Activated naive CD4-positive, alpha-beta T cell treated with anti-CD3 and anti-CD28 coated beads, Interleukin-2, amount 50 U/mL, for 24 hours (primary cell): Measurements from ENCODE around the gene SUPT5H.
"Not testable (repeated sequence)": the region's sequence is repeated elsewhere in the genome, so short reads cannot be mapped to it uniquely, and the experiment has no call there.

ENCODE experiments used
- H3K27ac Mint-ChIP-seq: one replicate; pipeline ENCODE4 v1.8.0; 2021; ENCODE audit warnings: mild to moderate bottlenecking, mixed read lengths
- H3K27me3 Mint-ChIP-seq: one replicate; pipeline ENCODE4 v1.8.0; 2021; ENCODE audit warnings: mixed read lengths
- H3K36me3 Mint-ChIP-seq: one replicate; pipeline ENCODE4 v1.8.0; 2021; ENCODE audit warnings: mixed read lengths
- H3K4me1 Mint-ChIP-seq: one replicate; pipeline ENCODE4 v1.8.0; 2021; ENCODE audit warnings: mixed read lengths
- H3K4me3 Mint-ChIP-seq: one replicate; pipeline ENCODE4 v1.8.0; 2021; ENCODE audit warnings: mild to moderate bottlenecking, mixed read lengths
- H3K9me3 Mint-ChIP-seq: one replicate; pipeline ENCODE4 v1.8.0; 2021; ENCODE audit warnings: mixed read lengths

The SUPT5H gene

GRCh38 chr19:39465956-39466747 is 20.8 kb downstream of the SUPT5H start:
- Mint-ChIP-seq H3K4me1 (peaks cover 7% of the 10 kb centered on the region), H3K27me3 (no peaks in the 10 kb centered on the region), H3K27ac (peak overlapping the region; percentile 81), H3K4me3 (no peak overlapping the region), H3K36me3 (peaks cover 16% of the 10 kb centered on the region), H3K9me3 (no peaks in the 10 kb centered on the region)

GRCh38 chr19:39467941-39468340 is 22.6 kb downstream of the SUPT5H start:
- Mint-ChIP-seq H3K27me3 (no peaks in the 10 kb centered on the region), H3K4me1 (peaks cover 11% of the 10 kb centered on the region), H3K9me3 (no peaks in the 10 kb centered on the region), H3K27ac (no peak overlapping the region), H3K36me3 (peaks cover 22% of the 10 kb centered on the region), H3K4me3 (no peak overlapping the region)

GRCh38 chr19:39469036-39469435 is 23.7 kb downstream of the SUPT5H start:
- Mint-ChIP-seq H3K4me1 (peaks cover 13% of the 10 kb centered on the region), H3K27ac (no peak overlapping the region), H3K27me3 (no peaks in the 10 kb centered on the region), H3K9me3 (no peaks in the 10 kb centered on the region), H3K36me3 (peaks cover 22% of the 10 kb centered on the region), H3K4me3 (no peak overlapping the region)

- Mint-ChIP-seq H3K36me3 (peaks cover 22% of the 10 kb centered on the region), H3K27me3 (no peaks in the 10 kb centered on the region), H3K9me3 (no peaks in the 10 kb centered on the region), H3K27ac (peak overlapping the region; percentile 66), H3K4me1 (peaks cover 15% of the 10 kb centered on the region), H3K4me3 (no peak overlapping the region)
Observed at GRCh38 chr19:39469567-39469966, 24.2 kb downstream of the SUPT5H start.

- peaks cover 15% of the 10 kb centered on the region for H3K4me1 Mint-ChIP-seq
- H3K36me3 Mint-ChIP-seq, result peaks cover 21% of the 10 kb centered on the region
- H3K9me3 Mint-ChIP-seq, result no peaks in the 10 kb centered on the region
- H3K4me3 Mint-ChIP-seq, result no peak overlapping the region
- peak overlapping the region; percentile 56 for H3K27ac Mint-ChIP-seq
- H3K27me3 Mint-ChIP-seq, result no peaks in the 10 kb centered on the region
Observed at GRCh38 chr19:39470724-39471339, 25.4 kb downstream of the SUPT5H start.

GRCh38 chr19:39471756-39472536 is 26.6 kb downstream of the SUPT5H start:
- H3K9me3 Mint-ChIP-seq, result no peaks in the 10 kb centered on the region
- no peak overlapping the region for H3K4me3 Mint-ChIP-seq
- peaks cover 15% of the 10 kb centered on the region for H3K4me1 Mint-ChIP-seq
- H3K27me3 Mint-ChIP-seq, result no peaks in the 10 kb centered on the region
- H3K27ac Mint-ChIP-seq, result peak overlapping the region; percentile 47
- peaks cover 19% of the 10 kb centered on the region for H3K36me3 Mint-ChIP-seq

- no peak overlapping the region for H3K4me3 Mint-ChIP-seq
- peak overlapping the region; percentile 35 for H3K27ac Mint-ChIP-seq
- no peaks in the 10 kb centered on the region for H3K27me3 Mint-ChIP-seq
- H3K4me1 Mint-ChIP-seq, result peaks cover 15% of the 10 kb centered on the region
- no peaks in the 10 kb centered on the region for H3K9me3 Mint-ChIP-seq
- H3K36me3 Mint-ChIP-seq, result peaks cover 19% of the 10 kb centered on the region
Observed at GRCh38 chr19:39472746-39473442, 27.5 kb downstream of the SUPT5H start.

GRCh38 chr19:39473443-39473960 is 28.1 kb downstream of the SUPT5H start:
- H3K9me3 Mint-ChIP-seq, result no peaks in the 10 kb centered on the region
- H3K4me1 Mint-ChIP-seq, result peaks cover 15% of the 10 kb centered on the region
- peaks cover 19% of the 10 kb centered on the region for H3K36me3 Mint-ChIP-seq
- no peak overlapping the region for H3K27ac Mint-ChIP-seq
- no peaks in the 10 kb centered on the region for H3K27me3 Mint-ChIP-seq
- H3K4me3 Mint-ChIP-seq, result no peak overlapping the region

GRCh38 chr19:39474139-39474620 is 28.8 kb downstream of the SUPT5H start:
- Mint-ChIP-seq H3K4me3 (no peak overlapping the region), H3K36me3 (peaks cover 19% of the 10 kb centered on the region), H3K4me1 (peaks cover 15% of the 10 kb centered on the region), H3K9me3 (no peaks in the 10 kb centered on the region), H3K27ac (peak overlapping the region; percentile 62), H3K27me3 (no peaks in the 10 kb centered on the region)

GRCh38 chr19:39475748-39476147 is 30.4 kb downstream of the SUPT5H start:
- H3K9me3 Mint-ChIP-seq, result no peaks in the 10 kb centered on the region
- no peak overlapping the region for H3K27ac Mint-ChIP-seq
- H3K4me3 Mint-ChIP-seq, result no peak overlapping the region
- H3K4me1 Mint-ChIP-seq, result peaks cover 23% of the 10 kb centered on the region
- H3K27me3 Mint-ChIP-seq, result no peaks in the 10 kb centered on the region
- H3K36me3 Mint-ChIP-seq, result peaks cover 15% of the 10 kb centered on the region

- not testable (repeated sequence) for H3K36me3 Mint-ChIP-seq, H3K9me3 Mint-ChIP-seq, H3K27me3 Mint-ChIP-seq
- Mint-ChIP-seq H3K4me3 (peak overlapping the region; percentile 93), H3K27ac (peak overlapping the region; percentile 94), H3K4me1 (peaks cover 28% of the 10 kb centered on the region)
Observed at GRCh38 chr19:39479319-39479801, 34.0 kb downstream of the SUPT5H start.

GRCh38 chr19:39479916-39480315 is 34.5 kb downstream of the SUPT5H start:
- peak overlapping the region; percentile 94 for H3K27ac Mint-ChIP-seq
- H3K4me1 Mint-ChIP-seq, result peaks cover 28% of the 10 kb centered on the region
- no peaks in the 10 kb centered on the region for H3K9me3 Mint-ChIP-seq
- H3K27me3 Mint-ChIP-seq, result no peaks in the 10 kb centered on the region
- H3K4me3 Mint-ChIP-seq, result peak overlapping the region; percentile 93
- H3K36me3 Mint-ChIP-seq, result peaks cover 9% of the 10 kb centered on the region

GRCh38 chr19:39480337-39481228 is 35.2 kb downstream of the SUPT5H start, which contains the start of gene TIMM50:
Gene TIMM50 (plus strand): TSS chr19:39480838. CDS start chr19:39480854, 16 bp downstream.
- H3K9me3 Mint-ChIP-seq, result no peaks in the 10 kb centered on the region
- no peaks in the 10 kb centered on the region for H3K27me3 Mint-ChIP-seq
- H3K27ac Mint-ChIP-seq, result peak within 1 kb of the TSS; percentile 94
- peaks cover 28% of the 10 kb centered on the region for H3K4me1 Mint-ChIP-seq
- H3K36me3 Mint-ChIP-seq, result peaks cover 7% of the 10 kb centered on the region
- H3K4me3 Mint-ChIP-seq, result peak within 1 kb of the TSS; percentile 93

- Mint-ChIP-seq H3K36me3 (peaks cover 7% of the 10 kb centered on the region), H3K27ac (peak overlapping the region; percentile 94), H3K4me3 (peak overlapping the region; percentile 93), H3K27me3 (no peaks in the 10 kb centered on the region), H3K4me1 (peaks cover 28% of the 10 kb centered on the region), H3K9me3 (no peaks in the 10 kb centered on the region)
Observed at GRCh38 chr19:39481229-39481545, 35.8 kb downstream of the SUPT5H start.
